ENCODE measurements around the gene RBM33. TPM values are rescaled to one million over a fixed set of nuclear protein-coding genes. Genes with fewer than 3 reads are reported as not detected.

Gene RBM33
- total RNA-seq, 1 donor from 2014 or later = 79.4 TPM

DNA sequence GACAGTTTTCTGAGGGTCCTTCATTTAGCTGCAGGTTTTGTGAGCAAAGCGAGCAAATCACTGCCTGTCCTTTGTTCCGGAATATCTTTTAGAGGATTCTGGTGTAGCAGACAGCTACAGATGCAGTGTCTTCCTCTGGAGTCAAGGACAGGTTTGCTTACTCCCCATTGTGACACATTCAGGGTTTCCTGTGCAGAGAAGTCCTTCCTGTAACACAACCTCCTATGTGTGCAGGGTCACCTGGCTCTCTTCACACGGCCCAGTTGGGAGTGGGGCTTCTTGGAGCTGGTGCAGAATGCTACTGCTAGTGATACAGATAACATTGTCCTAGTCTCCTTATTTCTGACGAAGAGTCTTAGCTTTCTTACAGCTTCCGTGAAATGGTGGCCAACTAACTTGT, 47.9 kb downstream of the RBM33 start:
- Mint-ChIP-seq H3K27me3 (no peaks in the 10 kb centered on the region), H3K36me3 (ENCODE audit: insufficient read depth) (peaks cover 28% of the 10 kb centered on the region), H3K4me3 (ENCODE audit: low read depth) (no peak overlapping the region), H3K9me3 (ENCODE audit: low read depth) (peaks cover 4% of the 10 kb centered on the region), H3K4me1 (ENCODE audit: low read depth) (peaks cover 3% of the 10 kb centered on the region), H3K27ac (no peak overlapping the region)
- DNase-seq (ENCODE audit: low spot score, unreplicated experiment) = no peak
- TF ChIP-seq, protein P1, sequence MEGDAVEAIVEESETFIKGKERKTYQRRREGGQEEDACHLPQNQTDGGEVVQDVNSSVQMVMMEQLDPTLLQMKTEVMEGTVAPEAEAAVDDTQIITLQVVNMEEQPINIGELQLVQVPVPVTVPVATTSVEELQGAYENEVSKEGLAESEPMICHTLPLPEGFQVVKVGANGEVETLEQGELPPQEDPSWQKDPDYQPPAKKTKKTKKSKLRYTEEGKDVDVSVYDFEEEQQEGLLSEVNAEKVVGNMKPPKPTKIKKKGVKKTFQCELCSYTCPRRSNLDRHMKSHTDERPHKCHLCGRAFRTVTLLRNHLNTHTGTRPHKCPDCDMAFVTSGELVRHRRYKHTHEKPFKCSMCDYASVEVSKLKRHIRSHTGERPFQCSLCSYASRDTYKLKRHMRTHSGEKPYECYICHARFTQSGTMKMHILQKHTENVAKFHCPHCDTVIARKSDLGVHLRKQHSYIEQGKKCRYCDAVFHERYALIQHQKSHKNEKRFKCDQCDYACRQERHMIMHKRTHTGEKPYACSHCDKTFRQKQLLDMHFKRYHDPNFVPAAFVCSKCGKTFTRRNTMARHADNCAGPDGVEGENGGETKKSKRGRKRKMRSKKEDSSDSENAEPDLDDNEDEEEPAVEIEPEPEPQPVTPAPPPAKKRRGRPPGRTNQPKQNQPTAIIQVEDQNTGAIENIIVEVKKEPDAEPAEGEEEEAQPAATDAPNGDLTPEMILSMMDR (IDR thresholded peaks at IDR 0.05; ENCODE audit: unreplicated experiment) = no peak

DNA sequence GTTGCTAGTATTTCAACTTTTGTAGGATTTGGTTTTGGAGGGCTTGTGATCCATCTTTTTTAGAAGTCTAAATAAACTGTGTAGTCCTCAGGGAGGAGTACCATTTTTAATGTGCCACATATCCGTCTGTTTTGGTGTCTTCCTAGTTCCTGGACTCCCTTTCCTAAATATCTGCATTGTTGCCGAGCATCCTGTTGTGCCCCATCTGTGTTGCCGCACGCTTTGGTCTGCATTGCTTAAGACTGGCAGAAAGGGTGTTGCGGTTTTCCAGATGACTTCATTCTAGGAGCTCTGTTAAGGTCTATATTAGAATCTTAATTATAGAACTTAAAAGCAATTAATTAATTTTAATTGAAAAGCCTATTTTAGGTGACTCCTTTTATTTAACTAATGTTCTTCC, 49.4 kb downstream of the RBM33 start:
- Mint-ChIP-seq H3K4me3 (ENCODE audit: low read depth) (no peak overlapping the region), H3K4me1 (ENCODE audit: low read depth) (peaks cover 3% of the 10 kb centered on the region), H3K27ac (no peak overlapping the region), H3K36me3 (ENCODE audit: insufficient read depth) (peaks cover 19% of the 10 kb centered on the region), H3K27me3 (no peaks in the 10 kb centered on the region), H3K9me3 (ENCODE audit: low read depth) (peaks cover 4% of the 10 kb centered on the region)
- no peak for DNase-seq (ENCODE audit: low spot score, unreplicated experiment)
- TF ChIP-seq, protein P1 (IDR thresholded peaks at IDR 0.05; ENCODE audit: unreplicated experiment) = no peak

GRCh38 chr7:155694851-155695250, 50.4 kb downstream of the RBM33 start:
- Mint-ChIP-seq H3K4me3 (ENCODE audit: low read depth) (no peak overlapping the region), H3K36me3 (ENCODE audit: insufficient read depth) (peaks cover 12% of the 10 kb centered on the region)

DNA sequence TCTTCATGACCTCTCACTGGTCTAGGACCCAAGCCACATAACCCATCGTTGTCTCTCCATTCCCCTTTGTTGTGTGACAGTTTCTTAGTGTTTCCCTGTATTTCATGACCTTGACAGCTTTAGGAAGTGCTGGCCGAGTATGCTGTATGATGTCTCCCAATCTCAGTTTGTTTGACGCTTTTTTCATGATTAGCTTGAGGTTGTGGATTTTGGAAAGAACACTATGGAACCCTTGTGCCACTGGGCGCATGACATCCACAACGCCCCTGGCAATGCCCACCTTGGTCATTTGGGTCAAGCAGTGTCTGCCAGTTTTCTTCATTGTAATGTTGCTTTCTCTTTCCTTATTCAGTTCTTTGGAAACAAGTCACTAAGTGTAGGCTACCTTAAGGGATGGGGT, 52.3 kb downstream of the RBM33 start:
- Mint-ChIP-seq H3K4me1 (ENCODE audit: low read depth) (peaks cover 9% of the 10 kb centered on the region), H3K9me3 (ENCODE audit: low read depth) (no peaks in the 10 kb centered on the region), H3K27me3 (no peaks in the 10 kb centered on the region), H3K36me3 (ENCODE audit: insufficient read depth) (peaks cover 7% of the 10 kb centered on the region), H3K4me3 (ENCODE audit: low read depth) (no peak overlapping the region), H3K27ac (no peak overlapping the region)
- TF ChIP-seq, protein P1 (IDR thresholded peaks at IDR 0.05; ENCODE audit: unreplicated experiment) = no peak
- no peak for DNase-seq (ENCODE audit: low spot score, unreplicated experiment)

More at GRCh38 chr7:155694851-155695250, 50.4 kb downstream of the RBM33 start:
- TF ChIP-seq, protein P1 (IDR thresholded peaks at IDR 0.05; ENCODE audit: unreplicated experiment) = no peak
- Mint-ChIP-seq H3K9me3 (ENCODE audit: low read depth) (peaks cover 4% of the 10 kb centered on the region), H3K27ac (no peak overlapping the region), H3K27me3 (no peaks in the 10 kb centered on the region), H3K4me1 (ENCODE audit: low read depth) (peaks cover under 1% of the 10 kb centered on the region)
- DNase-seq (ENCODE audit: low spot score, unreplicated experiment) = no peak

DNA sequence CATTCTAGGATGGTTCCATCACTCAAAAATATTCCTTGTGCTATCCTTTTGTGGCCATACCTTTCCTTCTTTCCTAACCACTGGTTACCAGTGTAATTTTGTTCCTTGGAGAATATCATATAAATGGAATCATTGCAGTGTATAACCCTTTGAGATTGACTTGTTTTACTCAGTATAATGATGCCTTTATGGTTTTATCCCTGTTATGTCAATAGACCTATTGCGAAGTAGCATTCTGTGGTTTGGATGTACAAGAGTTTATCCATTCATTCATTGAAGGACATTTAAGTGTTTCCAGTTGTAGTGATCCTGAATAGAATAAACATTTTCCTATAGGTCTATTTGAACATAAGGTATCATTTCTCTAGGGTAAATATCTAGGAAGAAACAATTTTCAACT, 54.2 kb downstream of the RBM33 start:
- TF ChIP-seq, protein P1 (IDR thresholded peaks at IDR 0.05; ENCODE audit: unreplicated experiment) = no peak
- peaks cover 9% of the 10 kb centered on the region for H3K4me1 Mint-ChIP-seq (ENCODE audit: low read depth)
- H3K36me3 Mint-ChIP-seq (ENCODE audit: insufficient read depth) = peaks cover 20% of the 10 kb centered on the region
- H3K9me3 Mint-ChIP-seq (ENCODE audit: low read depth) = no peaks in the 10 kb centered on the region
- H3K27ac Mint-ChIP-seq = no peak overlapping the region
- H3K27me3 Mint-ChIP-seq = no peaks in the 10 kb centered on the region
- H3K4me3 Mint-ChIP-seq (ENCODE audit: low read depth) = no peak overlapping the region
- DNase-seq (ENCODE audit: low spot score, unreplicated experiment) = no peak
